ENCODE results near the gene COX6B1. TPM values are rescaled to one million over a fixed set of nuclear protein-coding genes. Genes with fewer than 3 reads are reported as not detected.
"Not testable (repeated sequence)": the region's sequence is repeated elsewhere in the genome, so short reads cannot be mapped to it uniquely, and the experiment has no call there.

The COX6B1 gene
- total RNA-seq, 1 experiment from 2014 or later, result 496 TPM

DNA sequence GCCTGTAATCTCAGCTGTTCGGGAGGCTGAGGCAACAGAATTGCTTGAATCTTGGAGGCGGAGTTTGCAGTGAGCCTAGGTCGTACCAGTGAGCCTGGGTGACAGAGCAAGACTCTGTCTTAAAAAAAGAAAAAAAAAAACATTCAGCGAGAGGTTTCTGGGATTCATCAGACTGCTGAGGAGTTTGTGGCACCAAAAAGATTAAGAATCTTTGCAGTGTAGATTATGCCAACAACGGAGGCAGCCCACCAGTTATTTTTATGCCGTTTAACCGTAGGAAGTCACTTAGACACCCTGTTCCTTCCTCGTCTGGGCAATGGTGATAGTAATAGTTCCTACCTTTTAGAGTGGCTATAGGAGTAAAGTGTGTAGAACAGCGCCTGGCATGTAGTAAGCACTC lies 2.5 kb downstream of the COX6B1 start (continued):
- TF ChIP-seq, protein P1, sequence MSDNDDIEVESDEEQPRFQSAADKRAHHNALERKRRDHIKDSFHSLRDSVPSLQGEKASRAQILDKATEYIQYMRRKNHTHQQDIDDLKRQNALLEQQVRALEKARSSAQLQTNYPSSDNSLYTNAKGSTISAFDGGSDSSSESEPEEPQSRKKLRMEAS (IDR thresholded peaks at IDR 0.05), result no peak
- no peak for TF ChIP-seq EZH2 (IDR thresholded peaks at IDR 0.05)
- TF ChIP-seq, protein P2, sequence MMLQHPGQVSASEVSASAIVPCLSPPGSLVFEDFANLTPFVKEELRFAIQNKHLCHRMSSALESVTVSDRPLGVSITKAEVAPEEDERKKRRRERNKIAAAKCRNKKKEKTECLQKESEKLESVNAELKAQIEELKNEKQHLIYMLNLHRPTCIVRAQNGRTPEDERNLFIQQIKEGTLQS (IDR thresholded peaks at IDR 0.05), result no peak

DNA sequence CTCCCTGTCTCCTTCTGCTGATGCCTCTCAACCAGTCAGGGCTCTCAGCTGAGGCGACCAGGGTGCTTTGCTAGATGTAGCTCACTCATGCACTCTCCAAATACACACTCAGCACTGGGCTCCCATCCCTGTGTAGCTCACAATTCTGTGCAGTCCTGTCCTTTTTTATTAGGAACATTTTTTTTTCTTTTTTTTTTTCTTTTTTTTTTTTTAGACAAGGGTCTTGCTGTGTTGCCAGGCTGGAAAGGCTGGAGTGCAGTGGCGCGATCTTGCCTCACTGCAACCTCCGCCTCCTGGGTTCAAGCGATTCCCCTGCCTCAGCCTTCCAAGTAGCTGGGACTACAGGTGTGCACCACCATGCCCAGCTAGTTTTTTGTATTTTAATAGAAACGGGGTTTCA lies 6.7 kb downstream of the COX6B1 start:
- DNase-seq (ENCODE audit: low read depth, low spot score); H3K27me3 ChIP-seq (ENCODE audit: insufficient read depth, low read length); H2AFZ ChIP-seq (ENCODE audit: low read depth, low read length, poor library complexity, severe bottlenecking); RAD21 ChIA-PET (ENCODE audit: low non-redundant PET in 1 of 2, low total read pairs in 2 of 2, uncharacterized antibody in 2 of 2, unreplicated experiment in 2 of 2); ATAC-seq; H3K27ac ChIP-seq (ENCODE audit: low read depth, low read length); H3K4me3 ChIP-seq (replicated peaks in 1 of 2; ENCODE audit: low read depth in 1 of 2, low read length in 2 of 2); intact Hi-C loops (cut with micrococcal nuclease); H3K9me2 ChIP-seq (ENCODE audit: insufficient read depth); BruUV-seq (replicated peaks); H3K4me2 ChIP-seq (ENCODE audit: low read length); H3K4me1 ChIP-seq (ENCODE audit: control insufficient read depth in 1 of 2, insufficient read depth in 2 of 2, low read length in 2 of 2); H3K9ac ChIP-seq (ENCODE audit: low read length); H3K9me3 ChIP-seq (ENCODE audit: control insufficient read depth in 1 of 2, insufficient read depth in 1 of 2, low read depth in 1 of 2, low read length in 2 of 2); H4K20me1 ChIP-seq (ENCODE audit: insufficient read depth): not testable (repeated sequence)
- ChIA-PET CTCF (interaction anchor here (0.7 kb wide), 1 partner anchor 10 kb away, joined by 3 read pairs; no protein-coding TSS in a partner anchor), POLR2A (interaction anchor here (1.2 to 1.4 kb wide), 2 partner anchors 11 to 19 kb away, joined by 3 read pairs; no protein-coding TSS in a partner anchor)
- peaks cover 26 to 30% of the 10 kb centered on the region in 2 experiments for H3K36me3 ChIP-seq (ENCODE audit: control insufficient read depth in 1 of 2, insufficient read depth in 2 of 2, low read length in 2 of 2)
- H3K79me2 ChIP-seq (ENCODE audit: insufficient read depth, low read length), result peaks cover 36% of the 10 kb centered on the region

DNA sequence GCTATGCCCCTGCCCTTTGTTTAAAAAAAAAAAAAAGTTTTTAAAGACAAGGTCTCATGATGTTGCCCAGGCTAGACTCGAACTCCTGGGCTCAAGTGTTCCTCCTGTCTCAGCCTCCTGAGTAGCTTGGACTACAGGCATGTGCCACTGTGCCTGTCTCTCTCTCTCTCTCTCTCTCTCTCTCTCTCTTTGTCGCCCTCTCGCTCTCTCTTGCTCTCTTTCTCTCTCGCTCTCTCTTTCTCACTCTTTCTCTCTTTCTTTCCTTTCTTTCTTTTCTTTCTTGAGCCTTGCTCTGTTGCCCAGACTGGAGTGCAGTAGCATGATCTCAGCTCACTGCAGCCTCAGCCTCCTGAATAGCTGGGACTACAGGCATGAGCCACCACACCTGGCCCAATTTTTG lies 7.5 kb downstream of the COX6B1 start:
- ChIA-PET POLR2A (interaction anchor here (1.2 kb wide), 1 partner anchor 18 kb away, joined by 3 read pairs; no protein-coding TSS in a partner anchor), RAD21 (ENCODE audit: low non-redundant PET in 1 of 2, low total read pairs in 2 of 2, uncharacterized antibody in 2 of 2, unreplicated experiment in 2 of 2) (no interaction called here), CTCF (no interaction called here)
- Histone ChIP-seq H4K20me1 (ENCODE audit: insufficient read depth) (no peaks in the 10 kb centered on the region), H3K4me1 (ENCODE audit: control insufficient read depth in 1 of 2, insufficient read depth in 2 of 2, low read length in 2 of 2) (no peaks in the 10 kb centered on the region), H3K9ac (ENCODE audit: low read length) (no peak overlapping the region), H2AFZ (ENCODE audit: low read depth, low read length, poor library complexity, severe bottlenecking) (no peak overlapping the region), H3K9me3 (ENCODE audit: control insufficient read depth in 1 of 2, insufficient read depth in 1 of 2, low read depth in 1 of 2, low read length in 2 of 2) (no peaks in the 10 kb centered on the region), H3K36me3 (ENCODE audit: control insufficient read depth in 1 of 2, insufficient read depth in 2 of 2, low read length in 2 of 2) (peaks cover 26 to 27% of the 10 kb centered on the region in 2 experiments), H3K4me2 (ENCODE audit: low read length) (no peak overlapping the region), H3K79me2 (ENCODE audit: insufficient read depth, low read length) (peaks cover 29% of the 10 kb centered on the region), H3K9me2 (ENCODE audit: insufficient read depth) (no peaks in the 10 kb centered on the region), H3K4me3 (replicated peaks in 1 of 2; ENCODE audit: low read depth in 1 of 2, low read length in 2 of 2) (no peak overlapping the region), H3K27ac (ENCODE audit: low read depth, low read length) (no peak overlapping the region), H3K27me3 (ENCODE audit: insufficient read depth, low read length) (no peaks in the 10 kb centered on the region)
- intact Hi-C loops (cut with micrococcal nuclease), result no loop called here
- no peak for DNase-seq (ENCODE audit: low read depth, low spot score)
- no TSS peak for BruUV-seq (replicated peaks)
- TF ChIP-seq SRF (IDR thresholded peaks at IDR 0.05; ENCODE audit: low read depth) (no peak), EZH2phosphoT487 (IDR thresholded peaks at IDR 0.05; ENCODE audit: borderline replicate concordance) (no peak), ZBTB33 (IDR thresholded peaks at IDR 0.05; ENCODE audit: extremely low read depth, insufficient replicate concordance, low read length) (no peak), CTCF (IDR thresholded peaks at IDR 0.05 in 2 of 3, conservative IDR thresholded peaks at IDR 0.05 in 1 of 3; ENCODE audit: borderline replicate concordance in 1 of 3, insufficient read depth in 1 of 3, low read depth in 2 of 3, low read length in 2 of 3) (no peak), POLR2AphosphoS5 (IDR thresholded peaks at IDR 0.05; ENCODE audit: low read depth, low read length) (no peak), EGR1 (IDR thresholded peaks at IDR 0.05; ENCODE audit: low read depth) (no peak), ZFX (IDR thresholded peaks at IDR 0.05) (no peak), ZNF274 (IDR thresholded peaks at IDR 0.05; ENCODE audit: low read depth, low read length) (no peak), CBX3 (IDR thresholded peaks at IDR 0.05; ENCODE audit: low read depth) (no peak)
- no peak for ATAC-seq

Measured in HCT116 (cell line).